HG03196 (cell line): ENCODE measurements around the gene EYA2.

Experiments
- ATAC-seq: cut with Tn5 transposase; IDR thresholded peaks from one replicate; pipeline ENCODE4 v1.9.1; 2021; ENCODE audit not compliant: unreplicated experiment

EYA2 gene

DNA sequence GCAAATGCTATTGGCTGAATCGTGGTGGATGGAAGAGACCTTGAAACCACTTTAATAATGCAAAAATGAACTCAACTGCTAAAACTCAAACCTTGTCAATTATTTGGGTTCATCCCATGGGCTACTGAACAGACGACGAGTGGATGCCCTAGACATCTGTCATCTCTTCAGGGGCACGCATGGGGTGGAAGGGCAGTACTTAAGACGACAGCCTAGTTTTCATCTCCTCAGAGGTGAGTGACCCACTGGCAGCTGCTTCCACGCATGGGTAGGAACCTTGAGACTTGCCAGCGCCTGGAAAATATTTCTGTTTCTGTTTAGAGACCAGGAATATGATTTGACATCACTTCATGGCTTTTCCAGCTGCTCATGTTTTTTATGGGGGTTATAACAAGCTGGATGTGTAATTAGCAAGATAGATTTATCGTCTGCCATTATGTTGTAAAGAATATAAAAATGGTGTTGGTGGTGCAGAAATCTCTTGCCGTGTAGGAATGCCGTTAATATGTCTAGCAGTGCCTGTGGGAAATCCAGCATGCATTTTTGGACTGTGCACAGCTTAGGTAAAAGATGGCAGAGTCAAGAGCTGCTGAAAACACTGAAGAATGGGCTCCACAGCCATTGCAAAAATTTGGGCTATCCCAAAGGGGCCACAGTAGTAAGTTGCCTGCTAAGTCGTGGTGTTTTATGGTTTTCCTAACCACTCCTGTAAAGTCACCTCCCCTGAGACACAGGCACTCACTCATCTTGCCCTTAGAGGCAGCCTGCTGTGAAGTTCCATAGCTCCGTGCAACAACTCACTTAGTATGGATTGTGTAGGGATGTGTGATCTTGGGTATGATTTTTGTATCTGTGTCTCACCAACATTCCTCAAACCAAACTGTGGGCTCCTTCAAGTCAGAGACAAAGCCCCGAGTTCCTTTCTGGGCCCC, 203.3 kb downstream of the EYA2 start:
- ATAC-seq: no peak

DNA sequence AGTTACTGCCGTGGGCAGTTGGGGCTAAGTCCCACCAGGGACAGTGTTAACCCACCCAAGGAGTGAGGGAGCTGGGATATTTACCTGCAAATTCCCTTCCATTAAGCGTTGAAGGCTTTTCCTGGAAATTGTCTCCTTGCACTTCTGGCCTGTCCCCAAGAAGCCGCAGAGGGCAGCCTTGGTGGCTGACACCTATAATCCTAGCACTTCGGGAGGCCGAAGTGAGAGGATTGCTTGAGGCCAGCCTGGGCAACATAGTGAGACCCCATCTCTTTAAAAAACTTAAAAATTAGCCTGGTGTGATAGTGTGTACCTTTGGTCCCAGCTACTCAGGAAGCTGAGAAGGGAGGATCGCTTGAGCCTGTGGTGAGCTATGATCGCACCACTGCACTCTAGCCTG, 204.4 kb downstream of the EYA2 start:
- ATAC-seq: no peak

DNA sequence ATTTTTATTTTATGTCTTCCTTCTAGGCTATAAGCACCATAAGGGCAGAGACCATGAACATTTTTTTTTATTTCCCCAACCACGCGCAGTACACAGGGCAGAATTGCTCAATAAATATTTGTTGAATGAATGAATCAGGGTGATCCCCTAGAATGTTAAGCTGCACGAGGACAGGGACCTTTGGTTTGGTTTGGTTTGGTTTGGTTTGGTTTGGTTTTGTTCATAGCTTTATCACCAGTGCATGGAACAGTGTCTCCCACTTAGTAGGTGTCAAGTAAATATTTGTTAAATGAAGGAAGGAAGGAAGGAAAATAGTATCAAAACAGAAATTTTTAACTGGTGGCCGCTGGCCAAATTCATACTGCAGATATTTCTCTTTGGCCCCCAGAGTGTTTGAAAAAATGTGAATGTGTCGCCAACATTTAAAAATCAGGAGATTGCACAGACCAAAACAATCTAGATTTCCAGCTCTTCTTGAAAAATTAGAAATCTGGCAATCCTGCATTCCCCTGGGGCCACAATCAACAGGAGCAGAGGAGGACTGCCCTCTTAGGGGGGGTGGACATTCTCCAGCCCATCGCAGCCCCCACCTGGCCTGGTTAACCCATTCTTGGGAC, 205.3 kb downstream of the EYA2 start:
- no peak for ATAC-seq

DNA sequence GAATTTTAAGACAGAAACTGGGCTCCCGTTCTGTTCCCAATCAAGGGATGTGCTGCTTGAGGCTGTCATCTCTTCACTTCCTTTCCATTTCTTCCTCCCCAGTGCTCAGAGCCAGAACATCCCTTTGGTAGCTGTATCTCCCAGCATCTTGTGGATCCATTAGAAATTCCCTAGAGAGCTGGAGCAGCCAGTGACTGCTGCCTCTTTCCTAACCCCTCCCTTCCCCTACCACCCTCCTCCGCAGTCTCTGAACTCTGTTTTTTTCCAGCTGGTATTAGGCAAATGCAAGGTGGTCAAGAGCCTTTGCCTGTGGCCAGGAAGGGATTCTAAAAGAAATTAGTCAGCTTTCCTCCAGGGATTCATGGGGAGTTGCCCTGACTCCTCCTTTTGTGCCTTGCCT, 208.0 kb downstream of the EYA2 start:
- ATAC-seq: no peak

DNA sequence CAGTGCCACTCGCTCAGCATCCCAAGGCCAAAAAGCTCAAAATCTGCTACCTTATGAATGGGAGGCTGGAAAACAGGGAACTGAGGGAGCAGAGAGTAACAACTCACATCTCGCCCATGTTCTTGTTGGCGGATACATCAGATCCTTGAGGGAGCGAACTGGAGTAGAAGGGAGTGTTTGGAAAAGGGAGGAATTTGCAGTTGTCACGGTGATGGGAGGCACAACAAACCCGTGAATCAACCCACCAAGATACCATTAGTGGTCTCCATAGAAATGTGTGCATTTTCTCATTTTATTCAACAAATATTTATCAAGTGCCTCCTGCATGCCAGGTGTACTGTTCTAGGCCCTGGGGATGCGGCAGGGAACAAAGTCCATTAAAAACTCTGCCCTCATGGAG, 212.1 kb downstream of the EYA2 start:
- ATAC-seq: no peak

DNA sequence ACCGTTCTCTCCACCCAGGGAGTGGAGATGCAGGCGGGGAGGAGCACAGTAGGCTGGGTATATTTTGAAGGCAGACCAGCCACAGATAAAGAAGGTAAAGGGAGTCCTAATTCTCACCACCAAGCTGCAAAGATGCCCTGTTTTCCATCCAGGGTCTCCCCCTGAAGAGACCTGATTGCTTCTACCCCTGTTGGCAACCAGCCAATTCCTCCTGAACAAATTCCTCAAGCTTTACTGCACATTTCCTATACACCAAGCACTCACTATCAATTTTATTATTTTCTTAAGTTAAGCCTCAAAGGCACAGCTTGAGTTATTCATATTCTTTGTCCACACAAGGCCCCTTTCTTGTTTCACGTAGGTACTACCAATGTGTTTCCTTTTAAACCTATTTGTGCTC, 214.4 kb downstream of the EYA2 start:
- no peak for ATAC-seq

DNA sequence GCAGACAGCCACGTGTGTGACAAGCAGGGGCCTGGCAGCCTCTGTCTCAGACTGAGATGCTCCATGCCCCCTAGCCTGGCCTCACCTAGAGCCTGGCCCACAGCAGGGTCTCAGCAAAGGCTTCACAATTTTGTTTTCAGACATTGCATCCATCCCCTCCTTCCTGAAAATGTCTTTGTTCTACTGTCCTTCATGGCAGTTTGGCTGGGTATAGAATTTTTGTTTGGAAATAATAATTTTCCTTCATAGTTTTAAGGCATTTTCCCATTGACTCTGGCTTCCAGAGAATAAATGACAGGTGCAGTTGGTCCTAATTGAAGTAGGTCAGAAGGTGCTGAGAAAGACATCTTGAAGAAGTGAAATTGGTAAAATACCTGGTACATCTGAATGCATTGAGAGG, 216.2 kb downstream of the EYA2 start:
- ATAC-seq: no peak

DNA sequence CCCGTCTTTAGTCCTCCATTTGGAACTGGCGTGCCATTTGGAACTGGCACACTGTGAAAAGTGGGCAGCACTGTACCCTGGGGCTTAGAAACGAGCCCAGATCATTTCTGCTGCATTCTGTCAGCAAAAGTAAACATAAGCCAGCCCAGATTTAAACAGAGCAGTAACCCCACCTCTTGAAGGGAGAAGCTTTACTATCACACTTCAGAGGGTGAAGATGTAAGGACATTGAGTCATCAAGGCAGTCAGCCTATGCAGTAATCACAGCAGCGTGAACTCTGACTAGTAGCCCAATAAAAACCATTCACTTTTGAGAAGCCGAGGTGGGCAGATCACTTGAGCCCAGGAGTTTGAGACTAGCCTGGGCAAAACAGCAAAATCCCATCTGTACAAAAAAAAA, 216.9 kb downstream of the EYA2 start:
- ATAC-seq: no peak

DNA sequence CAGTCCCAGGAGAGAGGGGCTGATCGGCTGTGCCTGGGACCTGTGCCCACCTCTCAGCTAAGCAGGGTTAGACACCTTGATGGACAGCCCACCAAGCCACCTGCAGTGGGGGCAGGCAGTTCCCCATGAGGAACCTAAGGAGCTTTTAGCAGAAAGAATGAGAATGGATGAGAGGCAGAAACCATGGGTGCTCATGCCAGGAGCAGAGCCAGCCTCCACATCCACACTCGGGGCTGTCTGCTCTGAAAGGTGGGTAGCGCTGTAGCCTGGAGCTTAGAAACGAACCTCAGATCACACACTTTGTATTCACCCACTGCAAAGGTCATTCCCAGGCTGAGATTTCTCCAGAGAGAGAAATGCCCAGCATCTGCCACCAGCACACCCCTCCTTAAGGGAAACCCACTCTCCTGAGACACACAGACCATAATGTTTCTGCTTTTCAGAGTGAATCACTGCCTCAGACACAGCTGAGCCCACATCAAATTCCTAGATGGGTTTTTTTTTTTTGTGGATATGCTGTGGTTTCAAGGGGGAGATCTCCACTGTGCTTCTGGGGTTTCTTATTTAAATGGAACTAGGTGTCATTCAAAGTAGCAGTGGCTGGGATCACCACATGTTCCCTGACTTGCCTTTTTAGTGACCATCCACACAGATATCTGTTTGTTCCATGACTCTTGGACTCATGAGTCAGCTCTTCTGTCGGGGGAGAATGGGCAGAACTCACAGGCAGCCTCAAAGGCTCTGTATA, 218.9 kb downstream of the EYA2 start:
- no peak for ATAC-seq

DNA sequence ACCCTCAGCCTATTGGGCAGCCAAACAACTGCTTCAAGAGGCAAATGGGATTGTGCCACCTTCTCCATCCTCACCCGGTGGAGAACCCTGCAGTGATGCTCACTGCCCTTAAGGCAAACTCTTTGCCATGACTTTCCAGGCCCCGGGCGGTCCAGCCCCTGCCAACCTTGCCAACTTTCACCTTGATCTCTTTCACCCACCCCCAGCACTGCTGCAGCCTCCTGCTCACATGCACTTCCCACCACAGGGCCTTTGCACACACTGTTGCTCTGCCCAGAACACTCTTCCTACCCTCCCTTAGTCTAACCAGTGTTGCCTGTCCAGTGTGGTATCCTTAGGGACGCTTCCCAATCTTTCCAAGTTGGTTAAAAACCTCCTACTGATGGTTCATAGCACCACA, 221.1 kb downstream of the EYA2 start:
- no peak for ATAC-seq

DNA sequence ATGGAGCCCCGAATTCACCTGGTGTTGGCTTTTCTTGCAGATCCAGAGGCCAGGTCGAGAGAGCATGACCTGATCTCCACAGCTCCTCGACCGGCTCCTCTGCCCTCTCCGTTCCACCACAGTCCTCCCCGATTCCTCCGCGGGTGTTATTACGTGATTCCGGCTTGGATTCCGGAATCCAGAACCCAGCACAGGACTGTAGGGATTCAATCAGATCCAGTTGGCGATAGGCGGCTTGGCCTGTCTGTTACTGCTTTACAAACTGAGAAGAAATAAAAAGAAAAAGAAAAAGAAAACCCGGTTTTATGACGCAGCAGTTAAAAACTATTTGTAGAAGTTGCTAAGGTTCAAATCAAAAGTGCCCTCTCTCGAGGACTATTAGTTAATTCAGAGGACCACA, 222.7 kb downstream of the EYA2 start:
- no peak for ATAC-seq

DNA sequence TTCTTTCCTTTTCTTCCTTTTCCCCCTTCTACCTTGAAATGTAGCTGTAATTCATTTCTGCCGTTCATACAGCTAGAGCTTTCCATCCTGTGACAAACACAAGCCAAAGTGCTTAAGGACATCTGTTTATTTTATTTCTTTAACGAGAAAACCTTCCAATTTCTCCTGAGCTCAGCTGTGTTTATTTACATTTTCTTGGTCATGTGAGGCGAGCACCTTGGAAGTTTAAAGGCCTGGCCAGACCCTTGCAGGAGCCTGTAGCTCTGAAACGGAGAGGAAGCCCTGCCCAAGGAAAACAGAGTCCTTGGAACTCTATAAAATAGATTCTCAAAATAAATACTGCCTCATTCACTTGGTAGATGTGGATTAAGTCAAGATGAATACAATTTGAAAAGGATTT, 223.1 kb downstream of the EYA2 start:
- no peak for ATAC-seq

DNA sequence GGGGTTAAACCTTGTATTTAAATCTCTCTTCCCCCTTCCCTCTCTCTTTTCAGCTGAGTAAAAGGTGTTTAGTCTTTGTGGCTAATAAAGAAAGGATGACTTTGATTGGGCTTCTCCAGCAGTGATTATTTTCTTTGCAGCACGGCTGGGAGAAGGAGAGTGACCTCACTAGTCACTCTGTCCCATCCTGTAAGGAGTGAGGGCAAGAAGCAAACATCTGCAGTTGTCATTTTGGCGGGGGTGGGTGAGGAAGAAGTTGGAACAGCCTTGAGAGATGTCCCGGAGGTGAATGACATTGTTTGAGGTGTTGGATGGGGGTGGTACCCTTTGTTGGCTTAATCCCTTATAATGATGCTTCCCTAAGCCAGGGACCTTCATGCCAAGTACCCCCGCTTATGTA, 223.6 kb downstream of the EYA2 start:
- ATAC-seq: no peak

DNA sequence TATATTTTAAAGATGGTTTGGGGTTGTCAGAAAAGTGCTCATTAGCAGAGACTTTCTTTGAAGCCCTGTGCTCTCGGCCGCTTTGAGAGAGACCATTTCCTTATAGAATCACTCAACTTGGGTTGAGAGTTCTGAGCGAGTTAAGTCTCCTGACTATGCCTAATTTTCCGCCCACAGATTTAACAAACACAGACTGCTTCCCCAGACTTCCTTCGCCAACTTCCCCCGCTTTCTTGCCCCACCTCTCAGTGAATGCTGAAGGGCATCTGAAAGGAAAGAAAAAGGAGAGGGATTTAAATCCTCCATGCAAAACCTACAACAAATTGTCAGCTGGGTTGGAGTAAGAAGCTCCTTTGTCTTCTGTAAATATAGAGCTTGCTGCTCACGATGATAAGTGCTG, 224.0 kb downstream of the EYA2 start:
- ATAC-seq: no peak

DNA sequence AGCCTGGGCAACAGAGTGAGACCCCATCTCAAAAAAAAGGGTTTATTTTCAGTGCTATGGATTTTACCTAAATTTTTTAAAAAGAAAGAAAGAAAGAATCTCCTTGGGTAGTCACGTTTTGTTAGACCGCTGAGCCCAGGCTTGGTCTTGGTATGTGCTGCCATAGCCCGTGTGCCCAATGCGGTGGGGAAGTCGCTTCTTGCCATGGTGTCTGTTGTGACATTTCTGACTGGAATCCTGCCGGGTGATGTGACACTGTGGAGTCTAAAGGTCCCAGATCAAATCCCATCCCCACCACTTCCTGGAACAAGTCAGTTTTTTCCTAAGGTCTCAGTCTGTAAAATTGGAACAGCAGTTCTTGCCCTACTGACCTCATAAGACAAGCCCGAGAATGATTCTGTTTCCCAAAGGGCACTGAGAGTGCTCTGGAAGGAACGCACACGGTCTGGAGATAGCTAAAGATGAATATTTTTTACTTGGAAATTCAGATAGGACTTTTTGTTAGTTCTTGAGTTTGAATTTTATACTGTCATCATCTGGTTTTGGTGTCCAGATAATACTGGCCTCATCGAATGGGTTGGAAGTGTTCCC, 225.8 kb downstream of the EYA2 start:
- no peak for ATAC-seq

DNA sequence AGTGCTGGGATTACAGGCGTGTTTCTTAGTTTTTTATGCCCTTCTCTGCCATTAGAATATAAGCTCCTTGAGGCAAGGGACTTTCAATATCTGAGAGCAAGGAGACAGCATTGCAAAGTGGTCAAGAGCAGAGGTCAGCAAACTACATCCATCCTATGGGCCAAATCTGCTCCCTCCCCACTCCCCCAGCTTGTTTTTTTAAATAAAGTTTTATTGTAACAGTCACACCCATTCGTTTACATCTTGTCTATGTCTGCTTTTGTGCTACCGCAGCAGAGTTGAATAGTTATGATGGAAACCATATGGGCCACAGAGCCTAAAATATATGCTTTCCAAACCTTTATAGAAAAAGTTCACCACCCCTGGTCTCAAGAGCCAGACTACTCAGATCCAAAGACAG, 227.9 kb downstream of the EYA2 start:
- ATAC-seq: no peak

DNA sequence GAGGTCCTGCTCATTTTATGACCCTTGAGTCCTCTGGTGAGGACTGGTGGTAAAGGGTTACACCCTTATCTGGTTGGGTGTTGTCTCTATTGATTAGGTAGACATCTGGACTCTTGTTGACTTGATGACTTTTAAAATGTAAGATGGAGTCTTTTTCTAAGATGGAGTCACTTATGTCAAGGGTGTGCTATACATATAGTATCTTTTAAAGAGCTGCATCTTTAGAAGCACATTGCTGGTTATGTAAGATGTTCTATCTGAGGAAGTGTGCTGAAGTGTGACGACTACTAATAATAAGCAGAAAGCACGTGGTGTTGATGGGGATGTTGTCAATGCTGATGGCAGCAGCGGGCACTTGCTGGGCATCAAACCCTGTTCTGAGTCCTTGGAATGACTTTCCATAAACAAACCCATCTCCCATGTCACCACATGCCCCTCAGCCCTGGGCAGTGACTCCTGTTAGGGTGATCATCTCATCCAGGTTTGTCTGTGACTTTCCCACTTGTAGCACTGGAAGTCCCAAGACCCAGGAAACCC, 229.6 kb downstream of the EYA2 start:
- ATAC-seq: no peak

DNA sequence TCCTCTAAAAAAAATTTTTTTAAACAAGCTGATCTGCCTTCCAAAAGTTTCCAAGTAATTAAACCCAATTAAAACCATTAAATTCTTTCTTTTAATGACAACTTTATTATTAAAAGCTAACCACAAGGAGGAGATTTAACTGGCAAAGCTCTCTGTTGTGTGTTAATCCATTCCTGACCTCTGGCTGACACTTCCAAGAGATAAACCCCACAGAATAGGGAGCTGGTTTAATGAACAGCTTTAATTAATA, 230.8 kb downstream of the EYA2 start:
- ATAC-seq: no peak

DNA sequence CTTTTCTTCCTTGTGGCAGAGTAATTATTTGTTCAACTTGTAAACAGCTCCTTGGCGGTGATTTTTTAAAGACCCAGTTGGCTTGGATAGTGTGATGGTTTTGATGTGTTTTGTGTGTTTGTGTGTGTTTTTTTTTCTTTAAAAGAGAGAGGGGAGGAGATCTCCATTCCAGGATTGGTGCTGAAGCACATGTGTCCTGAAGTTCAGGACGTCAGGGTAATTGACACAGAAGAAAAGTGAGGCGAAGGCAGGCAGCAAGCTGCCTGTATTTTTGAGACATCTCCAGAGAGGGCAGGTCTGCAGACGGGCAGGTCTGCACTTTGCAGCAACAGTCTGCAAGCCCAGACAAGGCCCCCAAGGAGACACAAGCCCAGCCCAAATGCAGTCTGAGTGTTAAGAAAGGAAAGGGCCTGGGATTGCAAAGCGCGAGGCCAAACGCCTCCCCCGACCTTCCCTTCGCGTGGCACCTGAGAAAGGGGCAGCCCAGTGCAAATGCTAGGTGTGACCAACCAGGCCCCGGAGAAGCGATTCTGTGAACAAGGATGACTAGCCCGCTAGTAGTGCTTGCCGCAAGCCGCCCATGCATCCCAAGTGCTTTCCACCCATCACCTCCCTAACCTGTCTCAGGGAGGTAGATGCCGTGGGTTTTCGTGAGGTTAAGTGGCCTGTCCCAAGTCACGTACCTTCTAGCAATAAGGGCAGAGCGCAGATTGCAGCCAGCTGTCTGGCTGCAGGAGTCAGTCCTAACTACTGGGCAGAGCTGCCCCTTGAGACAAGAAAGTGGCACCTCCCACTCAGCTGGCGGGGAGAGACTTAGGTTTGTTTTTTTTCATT, 231.3 kb downstream of the EYA2 start:
- no peak for ATAC-seq

DNA sequence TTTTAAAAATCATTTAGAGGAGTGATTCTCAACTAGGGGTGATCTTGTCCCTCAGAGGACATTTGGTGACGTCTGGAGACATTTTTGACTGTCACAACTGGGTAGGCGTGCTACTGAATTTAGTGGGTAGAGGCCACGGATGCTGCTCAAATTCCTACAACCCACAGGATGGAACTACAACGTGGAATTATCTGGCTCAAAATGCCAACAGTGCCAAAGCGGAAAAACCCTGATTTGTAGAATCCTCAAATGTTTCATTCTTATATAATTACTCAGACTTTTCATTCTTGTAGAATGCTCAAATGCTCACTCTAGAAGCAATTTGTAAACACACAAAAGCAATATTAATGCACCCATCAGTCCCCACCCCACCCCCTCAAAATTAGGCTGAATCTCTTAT, 232.1 kb downstream of the EYA2 start:
- ATAC-seq: no peak

DNA sequence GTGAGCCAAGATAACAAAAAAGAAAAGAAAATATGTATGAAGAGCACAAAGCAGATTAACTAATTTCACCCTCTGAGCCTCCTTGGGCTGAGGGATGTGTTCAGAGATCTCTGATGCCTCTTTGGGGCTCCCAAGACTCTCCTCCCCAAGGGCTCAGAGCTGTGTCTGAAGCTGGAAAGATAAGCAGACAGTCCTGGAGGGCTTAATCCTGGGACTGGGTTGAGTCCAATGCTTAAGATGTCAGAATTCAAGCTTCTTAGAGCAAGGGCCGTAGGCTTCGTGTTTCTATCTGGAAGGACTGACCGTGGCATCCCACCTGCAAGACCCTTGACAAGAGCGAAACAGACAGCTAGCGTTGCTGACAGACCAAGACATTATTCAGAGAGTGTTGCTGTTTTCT, 232.9 kb downstream of the EYA2 start:
- ATAC-seq: no peak
